Heart left ventricle (tissue), 16 donors: Measurements from ENCODE around the gene LAX1. TPM values are rescaled to one million over a fixed set of nuclear protein-coding genes. Genes with fewer than 3 reads are reported as not detected.

ENCODE experiments used
- ATAC-seq, 4 donors: fragments of 200-7000 bp; cut with Tn5 transposase; one replicate each; pipeline ENCODE4 v1.9.1; 2020 to 2022; ENCODE audit warnings: moderate library complexity in 4 of 4, mild to moderate bottlenecking in 3 of 4, moderate number of reproducible peaks in 1 of 4
- DNase-seq, 5 donors: peaks; one replicate each; pipeline ENCODE4 v3.0.0-alpha.2; 2020
- H3K27ac ChIP-seq, 12 donors: fragments of 200-600 bp; sonication (generic) in 4 of 12; one replicate each; pipeline versions ENCODE4 v1.5.0 to v1.8.0; 2016 to 2022; ENCODE audit warnings: mild to moderate bottlenecking in 2 of 12
- H3K27me3 ChIP-seq, 9 donors: fragments of 200-600 bp; sonication (generic) in 2 of 9; one replicate each; pipeline versions ENCODE4 v1.5.1 to v1.8.0; 2016 to 2022; ENCODE audit warnings: mild to moderate bottlenecking in 3 of 9
- H3K36me3 ChIP-seq, 9 donors: fragments of 200-600 bp; sonication (generic) in 2 of 9; one replicate each; pipeline versions ENCODE4 v1.5.0 to v1.8.0; 2018 to 2022; ENCODE audit warnings: mild to moderate bottlenecking in 2 of 9
- H3K4me1 ChIP-seq, 12 donors: fragments of 200-600 bp; sonication (generic) in 4 of 12; one replicate each; pipeline versions ENCODE4 v1.5.0 to v1.8.0; 2016 to 2022; ENCODE audit warnings: mild to moderate bottlenecking in 3 of 12
- H3K4me3 ChIP-seq, 12 donors: fragments of 200-600 bp; sonication (generic) in 4 of 12; one replicate each; pipeline versions ENCODE4 v1.5.0 to v1.8.0; 2017 to 2022; ENCODE audit warnings: mild to moderate bottlenecking in 9 of 12, moderate library complexity in 4 of 12
- H3K9me3 ChIP-seq, 12 donors: fragments of 200-600 bp; sonication (generic) in 4 of 12; one replicate each; pipeline versions ENCODE4 v1.5.0 to v1.8.0; 2016 to 2022; ENCODE audit warnings: mild to moderate bottlenecking in 1 of 12
- CTCF ChIP-seq, 12 donors: fragments of 200-600 bp; sonication (generic) in 4 of 12; IDR thresholded peaks; one replicate each; pipeline versions ENCODE4 v1.5.0 to v1.8.0; 2018 to 2022; ENCODE audit warnings: antibody characterized with exemption in 12 of 12, mild to moderate bottlenecking in 5 of 12
- POLR2A ChIP-seq, 2 donors: fragments of 450-650 bp; IDR thresholded peaks; one replicate each; pipeline ENCODE4 v1.6.1; 2017; ENCODE audit warnings: antibody characterized with exemption in 2 of 2, mild to moderate bottlenecking in 2 of 2, moderate library complexity in 2 of 2
- WGBS, 4 donors: extraction: QIAGEN DNeasy Blood & Tissue Kit in 2 of 4; methylation state at CpG; one replicate each; pipeline versions ENCODE4 v1.1.5 to v1.1.7; 2013 to 2018; 5-methylcytosine and 5-hydroxymethylcytosine counted together
- intact Hi-C, 10 donors: fragments of 100-400 bp; cut with DNase I; formaldehyde crosslinking; loops; one replicate each; pipeline versions ENCODE4 v1.11.1 to v1.14.2; 2022
- polyA plus RNA-seq, 2 donors: library from polyadenylated mRNA; stranded (reverse); fragments of 200-250 nt; gene quantifications; one replicate each; pipeline ENCODE4 v1.2.3, GENCODE V29; 2013
- total RNA-seq, 9 donors: library from RNA; depleted of rRNA in 2 of 9; stranded (reverse); fragments of >200 nt in 2 of 9; fragmentation: NEBNext Ultra II Directional in 3 of 9; extraction: Animal tissue kit (Norgen Biotek cat#: 25700) in 3 of 9; gene quantifications; one replicate each; pipeline versions ENCODE4 v1.1.0 to v1.2.4, GENCODE V29; 2016 to 2023
- donor health status: ischemic (EF 13 %, LVEDD 7.1; RV severe dilation, severe dysfunction).
- donor health status: healthy with polysubstance abuse.
- donor health status: DM: no; HTN: yes; CAD: no.
- donor health status: DM: no; HTN: no; CAD: no.
- donor health status: ischemic (EF 25% LVEDD 6.9; RV normal size, moderate dysfunction).
- donor health status: ischemic (EF 25% LVEDD 5.7; RV mildly dilated, moderate dysfunction).
- donor health status: healthy.
- donor health status: DM: yes; HTN: yes; CAD: no.
- donor health status: ischemic (EF 35%, LVEDD 5.7; RV mildly dilated, moderate dysfunction).
- donor health status: nonischemic (EF 11% LVEDD 7.7; RV severe dilation, severe dysfunction).
- donor health status: DM: yes; HTN: yes; CAD: no.
- donor health status: PGD.
- donor health status: ischemic (EF 29% LVEDD 5.4; RV normal size, mild dysfunction).
- donor health status: nonischemic (EF 23%, LVEDD 6.1; RV moderate dilation, normal function).

Gene LAX1
- total and polyA plus RNA-seq, 11 donors: 0.04 to 1.7 (median 0.18) TPM; not detected in 3

GRCh38 chr1:203805689-203806088 lies 40.7 kb downstream of the LAX1 start:
- no peak for TF ChIP-seq CTCF (IDR thresholded peaks at IDR 0.05)
- no peak for TF ChIP-seq POLR2A (IDR thresholded peaks at IDR 0.05)
- 97 to 98% (median 97%) methylated on average over 7 of the region's 7 CpGs for WGBS, 4 donors
- no peak for DNase-seq

GRCh38 chr1:203807196-203807595 lies 42.2 kb downstream of the LAX1 start:
- Histone ChIP-seq H3K4me1 (peaks cover 0 to 29% (median 13%) of the 10 kb centered on the region in 12 donors), H3K27me3 (no peaks in the 10 kb centered on the region), H3K9me3 (no peaks in the 10 kb centered on the region), H3K36me3 (peaks cover 0 to 88% (median 69%) of the 10 kb centered on the region in 9 donors), H3K27ac (no peak overlapping the region), H3K4me3 (no peak overlapping the region)
- 79 to 86% (median 83%) methylated on average over 2 of the region's 2 CpGs for WGBS, 4 donors
- TF ChIP-seq CTCF (IDR thresholded peaks at IDR 0.05): no peak
- TF ChIP-seq POLR2A (IDR thresholded peaks at IDR 0.05): no peak
- intact Hi-C loops: no loop called here
- DNase-seq (no peak), ATAC-seq (no peak)

More at GRCh38 chr1:203805689-203806088, 40.7 kb downstream of the LAX1 start:
- no peaks in the 10 kb centered on the region for H3K27me3 ChIP-seq
- H3K4me1 ChIP-seq: peaks cover 0 to 43% (median 19%) of the 10 kb centered on the region in 12 donors
- no peak overlapping the region for H3K4me3 ChIP-seq
- intact Hi-C loops: no loop called here
- no peak for ATAC-seq
- peaks cover 0 to 83% (median 58%) of the 10 kb centered on the region in 9 donors for H3K36me3 ChIP-seq
- no peaks in the 10 kb centered on the region for H3K9me3 ChIP-seq
- H3K27ac ChIP-seq: no peak overlapping the region

GRCh38 chr1:203813581-203814341 lies 48.8 kb downstream of the LAX1 start:
- Histone ChIP-seq H3K27me3 (no peaks in the 10 kb centered on the region), H3K36me3 (peaks cover 0 to 96% (median 78%) of the 10 kb centered on the region in 9 donors), H3K27ac (no peak overlapping the region), H3K4me1 (peaks cover 0 to 4% (median 0%) of the 10 kb centered on the region in 12 donors), H3K4me3 (no peak overlapping the region), H3K9me3 (no peaks in the 10 kb centered on the region)
- intact Hi-C loops: loop anchor here in 1 of 10 donors (5.0 kb wide), 1 partner anchor 34 kb away; no protein-coding TSS in a partner anchor
- WGBS, 4 donors: 96 to 100% (median 98%) methylated on average over 2 of the region's 2 CpGs
- ATAC-seq (no peak), DNase-seq (no peak)
- TF ChIP-seq POLR2A (IDR thresholded peaks at IDR 0.05) (no peak), CTCF (IDR thresholded peaks at IDR 0.05) (no peak)

GRCh38 chr1:203818399-203818798 lies 53.4 kb downstream of the LAX1 start:
- ATAC-seq (no peak), DNase-seq (no peak)
- H3K4me1 ChIP-seq: no peaks in the 10 kb centered on the region
- WGBS, 4 donors: 89 to 95% (median 95%) methylated on average over 6 of the region's 6 CpGs
- TF ChIP-seq CTCF (IDR thresholded peaks at IDR 0.05) (no peak), POLR2A (IDR thresholded peaks at IDR 0.05) (no peak)
- no peaks in the 10 kb centered on the region for H3K9me3 ChIP-seq
- H3K36me3 ChIP-seq: peaks cover 0 to 100% (median 92%) of the 10 kb centered on the region in 9 donors
- no peak overlapping the region for H3K4me3 ChIP-seq
- intact Hi-C loops: no loop called here
- H3K27me3 ChIP-seq: no peaks in the 10 kb centered on the region
- H3K27ac ChIP-seq: no peak overlapping the region
